GM10266 (cell line): Measurements from ENCODE around the gene KRR1.

Experiments used
- DNase-seq: peaks from one replicate; pipeline ENCODE4 v3.0.0; 2012; ENCODE audit errors: extremely low spot score
- CTCF ChIP-seq: IDR thresholded peaks from 2 replicates; pipeline ENCODE4 v1.5.1; 2012; ENCODE audit warnings: mild to moderate bottlenecking, low read depth; ENCODE audit not compliant: control insufficient read depth, insufficient read depth; ENCODE audit errors: missing control alignments

KRR1 gene

GRCh38 chr12:75542942-75543341 is 31.5 kb upstream of the KRR1 start:
- no peak for DNase-seq
- TF ChIP-seq CTCF = no peak

- no peak for TF ChIP-seq CTCF
- DNase-seq = no peak
Measured at GRCh38 chr12:75539889-75540288, 28.5 kb upstream of the KRR1 start.

- no peak for DNase-seq
- no peak for TF ChIP-seq CTCF
Measured at GRCh38 chr12:75533239-75533638, 21.8 kb upstream of the KRR1 start.

- DNase-seq = no peak
- TF ChIP-seq CTCF = no peak
Measured at GRCh38 chr12:75529826-75530225, 18.4 kb upstream of the KRR1 start.

GRCh38 chr12:75529316-75529715 is 17.9 kb upstream of the KRR1 start:
- TF ChIP-seq CTCF = no peak
- no peak for DNase-seq

GRCh38 chr12:75528692-75529091 is 17.3 kb upstream of the KRR1 start:
- no peak for DNase-seq

GRCh38 chr12:75528272-75528671 is 16.9 kb upstream of the KRR1 start:
- no peak for DNase-seq
- no peak for TF ChIP-seq CTCF

More at GRCh38 chr12:75528692-75529091, 17.3 kb upstream of the KRR1 start:
- no peak for TF ChIP-seq CTCF
